DND-41 (cell line): ENCODE measurements around the gene OR3A2.
"Not testable (repeated sequence)": the region's sequence is repeated elsewhere in the genome, so short reads cannot be mapped to it uniquely, and the experiment has no call there.

Source experiments
- ATAC-seq: fragments of 200-7000 bp; cut with Tn5 transposase; 3 replicates; pipeline ENCODE4 v1.9.1; 2021; ENCODE audit warnings: low read depth; ENCODE audit not compliant: insufficient read depth
- DNase-seq: peaks from one replicate; pipeline ENCODE4 v3.0.0-alpha.2; 2020
- H2AFZ ChIP-seq: 2 replicates; pipeline ENCODE4 v1.6.0; 2012; ENCODE audit warnings: low read depth, low read length
- H3K27ac ChIP-seq: 2 replicates; pipeline ENCODE4 v1.5.1; 2012; ENCODE audit warnings: low read length, inconsistent platforms
- H3K27me3 ChIP-seq: fragments of 200-600 bp; sonication (generic); 2 replicates; pipeline ENCODE4 v1.6.0; 2012; ENCODE audit warnings: low read length, mild to moderate bottlenecking, inconsistent platforms; ENCODE audit not compliant: insufficient read depth, poor library complexity
- H3K36me3 ChIP-seq: 2 replicates; pipeline ENCODE4 v1.5.1; 2012; ENCODE audit warnings: low read length, inconsistent platforms; ENCODE audit not compliant: insufficient read depth
- H3K4me1 ChIP-seq: 2 replicates; pipeline ENCODE4 v1.5.1; 2012; ENCODE audit warnings: mild to moderate bottlenecking, low read length; ENCODE audit not compliant: insufficient read depth
- H3K4me2 ChIP-seq: 2 replicates; pipeline ENCODE4 v1.6.0; 2012; ENCODE audit warnings: mild to moderate bottlenecking, moderate library complexity, low read length, inconsistent platforms; ENCODE audit not compliant: insufficient read depth
- H3K4me3 ChIP-seq, 2 experiments: fragments of 200-600 bp in 1 of 2; shearing (Covaris generic) in 1 of 2; 2 replicates each; pipeline ENCODE4 v1.5.1; 2012 to 2016; ENCODE audit warnings: inconsistent platforms in 2 of 2, low read length in 2 of 2, mild to moderate bottlenecking in 2 of 2, low read depth in 1 of 2, moderate library complexity in 1 of 2
- H3K79me2 ChIP-seq: 2 replicates; pipeline ENCODE4 v1.6.0; 2012; ENCODE audit warnings: low read length, inconsistent platforms; ENCODE audit not compliant: insufficient read depth
- H3K9ac ChIP-seq: 2 replicates; pipeline ENCODE4 v1.6.0; 2012; ENCODE audit warnings: low read depth, mild to moderate bottlenecking, inconsistent platforms, low read length, moderate library complexity
- H3K9me3 ChIP-seq: 2 replicates; pipeline ENCODE4 v1.5.1; 2012; ENCODE audit warnings: low read length, moderate library complexity, mild to moderate bottlenecking, inconsistent platforms; ENCODE audit not compliant: insufficient read depth, severe bottlenecking
- H4K20me1 ChIP-seq: 2 replicates; pipeline ENCODE4 v1.6.0; 2012; ENCODE audit warnings: low read length; ENCODE audit not compliant: insufficient read depth
- CTCF ChIP-seq: IDR thresholded peaks from 2 replicates; pipeline ENCODE4 v1.5.1; 2012; ENCODE audit warnings: borderline replicate concordance, low read length, moderate library complexity, mild to moderate bottlenecking; ENCODE audit not compliant: poor library complexity, severe bottlenecking; ENCODE audit errors: extremely low read depth
- EZH2 ChIP-seq: IDR thresholded peaks from 3 replicates; pipeline ENCODE4 v1.6.1; 2012; ENCODE audit warnings: borderline replicate concordance, low read depth, mild to moderate bottlenecking, moderate library complexity, low read length, inconsistent platforms; ENCODE audit not compliant: severe bottlenecking

Gene OR3A2

GRCh38 chr17:3415610-3416009 lies 29.5 kb upstream of the OR3A2 start:
- Histone ChIP-seq H3K9me3 (no peaks in the 10 kb centered on the region), H4K20me1 (no peaks in the 10 kb centered on the region), H3K79me2 (no peaks in the 10 kb centered on the region), H3K27ac (no peak overlapping the region), H3K4me3 (no peak overlapping the region), H3K9ac (no peak overlapping the region), H2AFZ (no peak overlapping the region), H3K27me3 (no peaks in the 10 kb centered on the region), H3K36me3 (no peaks in the 10 kb centered on the region), H3K4me1 (no peaks in the 10 kb centered on the region), H3K4me2 (no peak overlapping the region)
- DNase-seq: no peak
- ATAC-seq: no peak
- no peak for TF ChIP-seq CTCF
- TF ChIP-seq EZH2: no peak

GRCh38 chr17:3412216-3412615 lies 26.1 kb upstream of the OR3A2 start:
- not testable (repeated sequence) for DNase-seq, H3K4me1 ChIP-seq, H3K36me3 ChIP-seq, H3K4me2 ChIP-seq, H3K27me3 ChIP-seq, H3K9me3 ChIP-seq, H3K9ac ChIP-seq, H3K4me3 ChIP-seq, H3K79me2 ChIP-seq, H2AFZ ChIP-seq, H3K27ac ChIP-seq, ATAC-seq, H4K20me1 ChIP-seq

- Histone ChIP-seq H3K4me3 (no peak within 1 kb of the TSS), H3K4me1 (no peaks in the 10 kb centered on the region), H3K36me3 (no peaks in the 10 kb centered on the region), H3K9me3 (no peaks in the 10 kb centered on the region), H2AFZ (no peak within 1 kb of the TSS), H3K27me3 (no peaks in the 10 kb centered on the region), H3K27ac (no peak within 1 kb of the TSS), H3K79me2 (no peaks in the 10 kb centered on the region), H4K20me1 (no peaks in the 10 kb centered on the region), H3K4me2 (no peak within 1 kb of the TSS), H3K9ac (no peak within 1 kb of the TSS)
- ATAC-seq: no peak
- DNase-seq: no peak
- TF ChIP-seq CTCF (no peak), EZH2 (no peak)
Measured at GRCh38 chr17:3411070-3411469, 25.0 kb upstream of the OR3A2 start, which contains the start of gene OR3A3. TSS of gene OR3A3 (plus strand) at chr17:3411370.

- not testable (repeated sequence) for H4K20me1 ChIP-seq, H2AFZ ChIP-seq, H3K27me3 ChIP-seq, H3K79me2 ChIP-seq, H3K4me1 ChIP-seq, H3K4me2 ChIP-seq, H3K4me3 ChIP-seq, H3K27ac ChIP-seq, H3K9ac ChIP-seq, H3K36me3 ChIP-seq, DNase-seq, H3K9me3 ChIP-seq, ATAC-seq
Measured at GRCh38 chr17:3403856-3404255, 17.7 kb upstream of the OR3A2 start.
